Measurements from ENCODE around the gene CTDSPL. TPM values are rescaled to one million over a fixed set of nuclear protein-coding genes. Genes with fewer than 3 reads are reported as not detected.

The CTDSPL gene
- total and polyA plus RNA-seq, 7 donors = 19.1 to 69.1 (median 46.3) TPM

- Histone ChIP-seq H3K9me3 (peaks cover 0 to 1% (median 0%) of the 10 kb centered on the region in 4 donors), H3K4me1 (peaks cover 0 to 13% (median 8%) of the 10 kb centered on the region in 4 donors), H3K36me3 (peaks cover 8 to 42% (median 20%) of the 10 kb centered on the region in 4 donors), H3K4me3 (no peak overlapping the region), H3K27ac (no peak overlapping the region), H3K27me3 (no peaks in the 10 kb centered on the region)
- intact Hi-C loops (cut with DNase I) = no loop called here
- DNase-seq = no peak
- 59 to 83% methylated on average over 3 of the region's 3 CpGs for WGBS, 2 donors
- TF ChIP-seq POLR2A (IDR thresholded peaks at IDR 0.05) (no peak), POLR2AphosphoS5 (IDR thresholded peaks at IDR 0.05) (no peak), EP300 (IDR thresholded peaks at IDR 0.05) (no peak), CTCF (IDR thresholded peaks at IDR 0.05) (no peak)
Measured at GRCh38 chr3:38020342-38020726, 158.7 kb downstream of the CTDSPL start.

DNA sequence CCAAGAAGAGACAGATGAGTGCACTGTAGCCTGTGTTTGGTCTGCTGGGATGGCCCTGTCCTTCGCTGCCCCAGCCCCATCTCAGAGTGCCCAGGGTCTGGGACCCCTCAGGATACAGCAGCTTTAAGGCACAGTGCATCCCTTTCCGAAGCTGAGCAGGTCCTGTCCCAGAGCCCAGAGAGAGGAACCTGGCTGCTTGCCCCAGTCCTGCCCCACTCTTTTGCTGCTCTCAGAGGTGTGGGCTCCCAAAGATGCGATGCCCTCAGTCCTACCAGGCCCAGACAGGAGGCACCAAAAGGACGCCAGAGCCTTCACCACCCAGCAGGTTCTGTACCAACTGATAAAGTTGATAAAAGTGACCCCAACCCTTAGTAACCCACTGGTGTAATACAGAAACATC is 159.5 kb downstream of the CTDSPL start:
- DNase-seq = no peak
- H3K36me3 ChIP-seq = peaks cover 6 to 33% (median 12%) of the 10 kb centered on the region in 4 donors
- no peak for TF ChIP-seq POLR2A (IDR thresholded peaks at IDR 0.05)
- no peak for TF ChIP-seq EP300 (IDR thresholded peaks at IDR 0.05)
- no peak for TF ChIP-seq CTCF (IDR thresholded peaks at IDR 0.05)
- no peak for TF ChIP-seq POLR2AphosphoS5 (IDR thresholded peaks at IDR 0.05)
- H3K4me3 ChIP-seq = no peak overlapping the region
- H3K4me1 ChIP-seq = peaks cover 0 to 21% (median 16%) of the 10 kb centered on the region in 4 donors
- intact Hi-C loops (cut with DNase I) = no loop called here
- no peak overlapping the region for H3K27ac ChIP-seq
- no peaks in the 10 kb centered on the region for H3K9me3 ChIP-seq
- WGBS, 2 donors = 86 to 94% methylated on average over 4 of the region's 4 CpGs
- no peaks in the 10 kb centered on the region for H3K27me3 ChIP-seq

GRCh38 chr3:38022301-38022700 is 160.6 kb downstream of the CTDSPL start:
- TF ChIP-seq EP300 (IDR thresholded peaks at IDR 0.05) (no peak), POLR2A (IDR thresholded peaks at IDR 0.05) (no peak), POLR2AphosphoS5 (IDR thresholded peaks at IDR 0.05) (no peak), CTCF (IDR thresholded peaks at IDR 0.05) (no peak)
- H3K4me3 ChIP-seq = no peak overlapping the region
- H3K27ac ChIP-seq = peak overlapping the region in 1 of 4 donors; percentile 27
- H3K36me3 ChIP-seq = peaks cover 0 to 22% (median 5%) of the 10 kb centered on the region in 4 donors
- intact Hi-C loops (cut with DNase I) = no loop called here
- no peak for DNase-seq
- no peaks in the 10 kb centered on the region for H3K9me3 ChIP-seq
- no peaks in the 10 kb centered on the region for H3K27me3 ChIP-seq
- H3K4me1 ChIP-seq = peaks cover 0 to 22% (median 18%) of the 10 kb centered on the region in 4 donors
- 63 to 74% methylated on average over 3 of the region's 3 CpGs for WGBS, 2 donors

- WGBS, 2 donors = 79 to 88% methylated on average over 6 of the region's 6 CpGs
- H3K36me3 ChIP-seq = peaks cover 0 to 16% (median 5%) of the 10 kb centered on the region in 4 donors
- intact Hi-C loops (cut with DNase I) = no loop called here
- no peak overlapping the region for H3K4me3 ChIP-seq
- H3K4me1 ChIP-seq = peaks cover 0 to 23% (median 18%) of the 10 kb centered on the region in 4 donors
- no peaks in the 10 kb centered on the region for H3K27me3 ChIP-seq
- TF ChIP-seq POLR2AphosphoS5 (IDR thresholded peaks at IDR 0.05) (no peak), POLR2A (IDR thresholded peaks at IDR 0.05) (no peak), EP300 (IDR thresholded peaks at IDR 0.05) (no peak), CTCF (IDR thresholded peaks at IDR 0.05) (no peak)
- DNase-seq = no peak
- no peaks in the 10 kb centered on the region for H3K9me3 ChIP-seq
- peak overlapping the region in 2 of 4 donors; percentile 94 to 96 for H3K27ac ChIP-seq
Measured at GRCh38 chr3:38022896-38023709, 161.4 kb downstream of the CTDSPL start.

Measured in sigmoid colon (tissue), 7 donors.